Caco-2 (cell line): ENCODE results near the gene WDTC1. TPM values are rescaled to one million over a fixed set of nuclear protein-coding genes. Genes with fewer than 3 reads are reported as not detected.

Source experiments
- BruUV-seq: library from RNA; stranded (reverse); fragments of 400-500 nt; replicated peaks from 2 replicates; lab custom pipeline; 2021; lab: Mats Ljungman, UMichigan
- CTCF ChIA-PET: fragments of 300-600 bp; sonication (Branson Sonifier 250); formaldehyde crosslinking; loops from one replicate; lab custom pipeline; 2022; ENCODE audit warnings: antibody characterized with exemption; lab: Charles Lee
- POLR2A ChIA-PET: fragments of 300-600 bp; sonication (Branson Sonifier 250); formaldehyde crosslinking; loops from one replicate; lab custom pipeline; 2022; ENCODE audit warnings: antibody characterized with exemption; lab: Charles Lee
- DNase-seq, 2 experiments: peaks; one replicate each; pipeline versions ENCODE4 v3.0.0 to v3.0.0-alpha.2; 2020 to 2022
- H3K27me3 ChIP-seq: replicated peaks from 2 replicates; pipeline ENCODE4 v1.6.0; 2011; ENCODE audit warnings: low read length; ENCODE audit not compliant: control insufficient read depth, insufficient read depth
- H3K36me3 ChIP-seq: 2 replicates; pipeline ENCODE4 v1.5.1; 2011; ENCODE audit warnings: low read length; ENCODE audit not compliant: control insufficient read depth, insufficient read depth
- H3K4me1 ChIP-seq: fragments of 250-450 bp; sonication (Bioruptor Pico); 2 replicates; pipeline ENCODE4 v1.5.1; 2020; ENCODE audit warnings: mild to moderate bottlenecking
- H3K4me3 ChIP-seq: 2 replicates; pipeline ENCODE4 v1.5.1; 2011; ENCODE audit warnings: low read depth, mild to moderate bottlenecking, control low read depth, low read length
- H3K9me3 ChIP-seq: fragments of 250-450 bp; sonication (Bioruptor Pico); 2 replicates; pipeline ENCODE4 v1.5.1; 2020; ENCODE audit warnings: mild to moderate bottlenecking, moderate library complexity
- H3K27ac Mint-ChIP-seq: one replicate; pipeline ENCODE4 v1.8.0; 2022; ENCODE audit warnings: mixed read lengths; ENCODE audit not compliant: unreplicated experiment
- H3K27me3 Mint-ChIP-seq: one replicate; pipeline ENCODE4 v1.8.0; 2022; ENCODE audit warnings: mixed read lengths; ENCODE audit not compliant: insufficient read depth, unreplicated experiment
- H3K36me3 Mint-ChIP-seq: one replicate; pipeline ENCODE4 v1.8.0; 2022; ENCODE audit warnings: mild to moderate bottlenecking, mixed read lengths; ENCODE audit not compliant: insufficient read depth, unreplicated experiment
- H3K4me1 Mint-ChIP-seq: one replicate; pipeline ENCODE4 v1.8.0; 2022; ENCODE audit warnings: low read depth, mixed read lengths; ENCODE audit not compliant: unreplicated experiment
- H3K4me3 Mint-ChIP-seq: one replicate; pipeline ENCODE4 v1.8.0; 2022; ENCODE audit warnings: mild to moderate bottlenecking, moderate library complexity, mixed read lengths; ENCODE audit not compliant: unreplicated experiment
- H3K9me3 Mint-ChIP-seq: one replicate; pipeline ENCODE4 v1.8.0; 2022; ENCODE audit warnings: mixed read lengths; ENCODE audit not compliant: unreplicated experiment
- CTCF ChIP-seq, 2 experiments: fragments of 200-600 bp in 1 of 2; IDR thresholded peaks; 1 replicate in 1 of 2; 2 replicates in 1 of 2; pipeline versions ENCODE4 v1.5.1 to v1.8.0; 2011 to 2022; ENCODE audit warnings: antibody characterized with exemption in 1 of 2, control low read depth in 1 of 2, inconsistent platforms in 1 of 2, low read depth in 1 of 2, low read length in 1 of 2, mild to moderate bottlenecking in 1 of 2, moderate library complexity in 1 of 2; ENCODE audit not compliant: insufficient read depth in 1 of 2, severe bottlenecking in 1 of 2, unreplicated experiment in 1 of 2
- intact Hi-C: fragments of 100-400 bp; cut with micrococcal nuclease; formaldehyde crosslinking; loops from one replicate; pipeline ENCODE4 v1.10.0; 2022; ENCODE audit not compliant: unreplicated experiment
- total RNA-seq: library from RNA; stranded (reverse); gene quantifications from 2 replicates; pipeline ENCODE4 v1.2.3, GENCODE V29; 2022

The WDTC1 gene
- total RNA-seq, 1 experiment from 2014 or later, result 17.2 TPM

GRCh38 chr1:27314169-27314568, 79.7 kb downstream of the WDTC1 start:
- Mint-ChIP-seq H3K27me3 (no peaks in the 10 kb centered on the region), H3K4me1 (no peaks in the 10 kb centered on the region), H3K27ac (no peak overlapping the region), H3K36me3 (no peaks in the 10 kb centered on the region), H3K4me3 (no peak overlapping the region), H3K9me3 (no peaks in the 10 kb centered on the region)
- POLR2A ChIA-PET, result no interaction called here
- TF ChIP-seq CTCF (IDR thresholded peaks at IDR 0.05; ENCODE audit: insufficient read depth in 1 of 2, low read depth in 1 of 2, low read length in 1 of 2, severe bottlenecking in 1 of 2, unreplicated experiment in 1 of 2), result no peak
- no peaks in the 10 kb centered on the region for H3K9me3 ChIP-seq
- no peaks in the 10 kb centered on the region for H3K4me1 ChIP-seq
- CTCF ChIA-PET, result no interaction called here
- no peak overlapping the region for H3K4me3 ChIP-seq
- intact Hi-C loops, result no loop called here
- no peaks in the 10 kb centered on the region for H3K27me3 ChIP-seq
- no peak for DNase-seq
- no peaks in the 10 kb centered on the region for H3K36me3 ChIP-seq
- BruUV-seq, result no TSS peak

- Histone ChIP-seq H3K27me3 (no peaks in the 10 kb centered on the region), H3K4me3 (no peak overlapping the region), H3K9me3 (no peaks in the 10 kb centered on the region), H3K4me1 (no peaks in the 10 kb centered on the region), H3K36me3 (no peaks in the 10 kb centered on the region)
- DNase-seq, result no peak
- no peaks in the 10 kb centered on the region for H3K4me1 Mint-ChIP-seq
- TF ChIP-seq CTCF (IDR thresholded peaks at IDR 0.05; ENCODE audit: insufficient read depth in 1 of 2, low read depth in 1 of 2, low read length in 1 of 2, severe bottlenecking in 1 of 2, unreplicated experiment in 1 of 2), result no peak
- BruUV-seq, result no TSS peak
- ChIA-PET POLR2A (no interaction called here), CTCF (no interaction called here)
- no peak overlapping the region for H3K4me3 Mint-ChIP-seq
- H3K27me3 Mint-ChIP-seq, result no peaks in the 10 kb centered on the region
- no peaks in the 10 kb centered on the region for H3K36me3 Mint-ChIP-seq
- no peaks in the 10 kb centered on the region for H3K9me3 Mint-ChIP-seq
- intact Hi-C loops, result no loop called here
- H3K27ac Mint-ChIP-seq, result no peak overlapping the region
Measured at GRCh38 chr1:27314737-27315136, 80.3 kb downstream of the WDTC1 start.

- no peak for TF ChIP-seq CTCF (IDR thresholded peaks at IDR 0.05; ENCODE audit: insufficient read depth in 1 of 2, low read depth in 1 of 2, low read length in 1 of 2, severe bottlenecking in 1 of 2, unreplicated experiment in 1 of 2)
- ChIA-PET POLR2A (no interaction called here), CTCF (no interaction called here)
- H3K4me1 ChIP-seq, result no peaks in the 10 kb centered on the region
- H3K9me3 ChIP-seq, result no peaks in the 10 kb centered on the region
- Mint-ChIP-seq H3K27ac (no peak overlapping the region), H3K36me3 (no peaks in the 10 kb centered on the region), H3K27me3 (no peaks in the 10 kb centered on the region), H3K4me1 (no peaks in the 10 kb centered on the region), H3K9me3 (no peaks in the 10 kb centered on the region), H3K4me3 (no peak overlapping the region)
- BruUV-seq, result no TSS peak
- no peak overlapping the region for H3K4me3 ChIP-seq
- no peak for DNase-seq
- intact Hi-C loops, result no loop called here
- H3K36me3 ChIP-seq, result no peaks in the 10 kb centered on the region
- no peaks in the 10 kb centered on the region for H3K27me3 ChIP-seq
Measured at GRCh38 chr1:27316860-27317259, 82.4 kb downstream of the WDTC1 start.
